Measurements from ENCODE around the gene CDK13.
"Not testable (repeated sequence)": the region's sequence is repeated elsewhere in the genome, so short reads cannot be mapped to it uniquely, and the experiment has no call there.

Gene CDK13

GRCh38 chr7:40097728-40098127, 147.7 kb downstream of the CDK13 start:
- no peak for DNase-seq (ENCODE audit: low spot score)

- DNase-seq (ENCODE audit: low spot score): no peak
These were observed 148.8 kb downstream of the CDK13 start for GRCh38 chr7:40098810-40099209.

GRCh38 chr7:40099837-40100236, 149.8 kb downstream of the CDK13 start:
- DNase-seq (ENCODE audit: low spot score): no peak

GRCh38 chr7:40101201-40101600, 151.1 kb downstream of the CDK13 start:
- no peak for DNase-seq (ENCODE audit: low spot score)

- no peak for DNase-seq (ENCODE audit: low spot score)
These were observed 152.8 kb downstream of the CDK13 start for GRCh38 chr7:40102897-40103296.

GRCh38 chr7:40105879-40106473, 155.9 kb downstream of the CDK13 start:
- no peak for DNase-seq (ENCODE audit: low spot score)

GRCh38 chr7:40115936-40116335, 165.9 kb downstream of the CDK13 start:
- no peak for DNase-seq (ENCODE audit: low spot score)

GRCh38 chr7:40117199-40117598, 167.1 kb downstream of the CDK13 start:
- not testable (repeated sequence) for DNase-seq (ENCODE audit: low spot score)

- not testable (repeated sequence) for DNase-seq (ENCODE audit: low spot score)
These were observed 168.1 kb downstream of the CDK13 start for GRCh38 chr7:40118201-40118600.

- peak; percentile 9 for DNase-seq (ENCODE audit: low spot score)
These were observed 170.0 kb downstream of the CDK13 start for GRCh38 chr7:40120020-40120419.

GRCh38 chr7:40122100-40122939, 172.3 kb downstream of the CDK13 start:
- not testable (repeated sequence) for DNase-seq (ENCODE audit: low spot score)

GRCh38 chr7:40122940-40123254, 172.8 kb downstream of the CDK13 start:
- no peak for DNase-seq (ENCODE audit: low spot score)

GRCh38 chr7:40133561-40134427, 183.7 kb downstream of the CDK13 start:
- peak; percentile 81 for DNase-seq (ENCODE audit: low spot score)

GRCh38 chr7:40134428-40135316, 184.6 kb downstream of the CDK13 start, which contains the start of the genes MPLKIP and SUGCT:
Gene MPLKIP, minus strand, starts transcription at chr7:40134622. Its CDS starts 55 bp downstream, at chr7:40134567.
Gene SUGCT, plus strand, starts transcription at chr7:40135005.
- DNase-seq (ENCODE audit: low spot score): peak; percentile 97

- DNase-seq (ENCODE audit: low spot score): no peak
These were observed 185.2 kb downstream of the CDK13 start for GRCh38 chr7:40135317-40135610.

GRCh38 chr7:40137563-40137962, 187.5 kb downstream of the CDK13 start:
- no peak for DNase-seq (ENCODE audit: low spot score)

- DNase-seq (ENCODE audit: low spot score): no peak
These were observed 188.9 kb downstream of the CDK13 start for GRCh38 chr7:40138973-40139372.

- not testable (repeated sequence) for DNase-seq (ENCODE audit: low spot score)
These were observed 189.8 kb downstream of the CDK13 start for GRCh38 chr7:40139891-40140290.

- DNase-seq (ENCODE audit: low spot score): not testable (repeated sequence)
These were observed 191.9 kb downstream of the CDK13 start for GRCh38 chr7:40141916-40142315.

GRCh38 chr7:40145596-40146130, 195.6 kb downstream of the CDK13 start:
- DNase-seq (ENCODE audit: low spot score): not testable (repeated sequence)

All from iPS-NIHi11 (cell line).